Measurements from ENCODE around the gene FUBP3. TPM values are rescaled to one million over a fixed set of nuclear protein-coding genes. Genes with fewer than 3 reads are reported as not detected.
A peak's percentile ranks its signal among the peaks of the same experiment; 100 is the strongest.

Gene FUBP3
- total RNA-seq, 1 experiment from 2014 or later, result 78.6 TPM

GRCh38 chr9:130597228-130597627 lies 17.9 kb downstream of the FUBP3 start:
- Mint-ChIP-seq H3K27me3 (ENCODE audit: low read depth) (no peaks in the 10 kb centered on the region), H3K4me3 (no peak overlapping the region), H3K27ac (peak overlapping the region in 2 of 3 experiments; percentile 42 to 83; a peak in 3 of 7 replicates), H3K9me3 (no peaks in the 10 kb centered on the region), H3K4me1 (peaks cover 11 to 16% of the 10 kb centered on the region in 2 experiments), H3K36me3 (ENCODE audit: insufficient read depth in 1 of 3, low read depth in 3 of 3) (peaks cover 10 to 59% (median 43%) of the 10 kb centered on the region in 3 experiments; a peak in 6 of 7 replicates)
- H3K9ac ChIP-seq (ENCODE audit: extremely low read depth, insufficient read length, low read length), result no peak overlapping the region
- H3K79me2 ChIP-seq (ENCODE audit: insufficient read depth, low read length), result peaks cover 9% of the 10 kb centered on the region; the same call in 1 of the 2 replicates
- no peak overlapping the region for H2BK5ac ChIP-seq (ENCODE audit: insufficient read length, low read length)
- H4K91ac ChIP-seq (ENCODE audit: insufficient read length, low read depth, low read length), result no peak overlapping the region
- H3K4me2 ChIP-seq (ENCODE audit: insufficient read depth, insufficient read length, low read length), result no peak overlapping the region
- TF ChIP-seq CTCF (conservative IDR thresholded peaks at IDR 0.05), result no peak
- no peak overlapping the region for H4K8ac ChIP-seq (replicated peaks; ENCODE audit: insufficient read length, low read depth, low read length)
- H2AFZ ChIP-seq (ENCODE audit: low read length), result no peak overlapping the region
- H4K20me1 ChIP-seq (ENCODE audit: control insufficient read depth, insufficient read depth, insufficient read length), result no peaks in the 10 kb centered on the region
- no peak overlapping the region for H3K27ac ChIP-seq (ENCODE audit: insufficient read length, low read depth, low read length)
- no peak overlapping the region for H2BK15ac ChIP-seq (ENCODE audit: low read depth, low read length)
- no peak overlapping the region for H3K4ac ChIP-seq (ENCODE audit: low read depth, low read length)
- no peaks in the 10 kb centered on the region for H3K27me3 ChIP-seq (ENCODE audit: insufficient read depth, low read length)
- peaks cover 15% of the 10 kb centered on the region for H3K79me1 ChIP-seq (ENCODE audit: insufficient read depth, low read depth, low read length, poor library complexity, severe bottlenecking)
- no peak overlapping the region for H3T11ph ChIP-seq (ENCODE audit: low read length)
- H3K4me1 ChIP-seq (ENCODE audit: insufficient read depth, low read length), result peaks cover 3% of the 10 kb centered on the region; the same call in 1 of the 2 replicates
- no peak overlapping the region for H2AK5ac ChIP-seq (ENCODE audit: insufficient read length, low read length)
- no peak overlapping the region for H2BK120ac ChIP-seq (ENCODE audit: low read depth, low read length, poor library complexity, severe bottlenecking)
- no peak overlapping the region for H4K5ac ChIP-seq (ENCODE audit: insufficient read length, low read depth, low read length)
- no peak overlapping the region for H3K23ac ChIP-seq (ENCODE audit: insufficient read length, low read depth, low read length)
- H2BK20ac ChIP-seq (ENCODE audit: low read depth, low read length, poor library complexity, severe bottlenecking), result no peak overlapping the region
- H3K23me2 ChIP-seq (ENCODE audit: insufficient read length, low read depth, low read length, poor library complexity, severe bottlenecking), result no peaks in the 10 kb centered on the region
- no peak for DNase-seq
- no CpG with 5 or more reads among the region's 4 CpGs for WGBS (ENCODE audit: extremely low coverage, insufficient read length, low lambda C conversion rate)
- H3K14ac ChIP-seq (ENCODE audit: insufficient read depth, low read length), result no peak overlapping the region
- no peak overlapping the region for H3K18ac ChIP-seq (ENCODE audit: insufficient read length, low read depth, low read length)
- H2BK12ac ChIP-seq (ENCODE audit: insufficient read length, low read depth, low read length), result no peak overlapping the region
- H3K9me3 ChIP-seq (ENCODE audit: control insufficient read depth, low read depth, low read length), result no peaks in the 10 kb centered on the region
- no peak overlapping the region for H3K56ac ChIP-seq (ENCODE audit: insufficient read length, low read depth, low read length)

All from H9 (cell line).